Activated naive CD8-positive, alpha-beta T cell (primary cell): ENCODE results near the gene FITM1.

Experiments
- H3K27ac Mint-ChIP-seq: one replicate; pipeline ENCODE4 v1.8.0; 2021; ENCODE audit warnings: mixed read lengths
- H3K27me3 Mint-ChIP-seq: one replicate; pipeline ENCODE4 v1.8.0; 2021; ENCODE audit warnings: mixed read lengths
- H3K36me3 Mint-ChIP-seq: one replicate; pipeline ENCODE4 v1.8.0; 2021; ENCODE audit warnings: mixed read lengths
- H3K4me1 Mint-ChIP-seq: one replicate; pipeline ENCODE4 v1.8.0; 2021; ENCODE audit warnings: low read depth, mixed read lengths
- H3K4me3 Mint-ChIP-seq: one replicate; pipeline ENCODE4 v1.8.0; 2021; ENCODE audit warnings: mild to moderate bottlenecking, mixed read lengths
- H3K9me3 Mint-ChIP-seq: one replicate; pipeline ENCODE4 v1.8.0; 2021; ENCODE audit warnings: low read depth, mixed read lengths

FITM1 gene

GRCh38 chr14:24108336-24108874 lies 22.1 kb upstream of the FITM1 start:
- H3K36me3 Mint-ChIP-seq = peaks cover 5% of the 10 kb centered on the region
- H3K4me1 Mint-ChIP-seq = peaks cover 17% of the 10 kb centered on the region
- H3K9me3 Mint-ChIP-seq = no peaks in the 10 kb centered on the region
- no peak overlapping the region for H3K4me3 Mint-ChIP-seq
- H3K27ac Mint-ChIP-seq = peak overlapping the region; percentile 96
- no peaks in the 10 kb centered on the region for H3K27me3 Mint-ChIP-seq

GRCh38 chr14:24110060-24110459 lies 20.4 kb upstream of the FITM1 start:
- Mint-ChIP-seq H3K27ac (no peak overlapping the region), H3K27me3 (no peaks in the 10 kb centered on the region), H3K4me3 (no peak overlapping the region), H3K36me3 (no peaks in the 10 kb centered on the region), H3K4me1 (peaks cover 19% of the 10 kb centered on the region), H3K9me3 (no peaks in the 10 kb centered on the region)

GRCh38 chr14:24110523-24110922 lies 19.9 kb upstream of the FITM1 start:
- H3K4me3 Mint-ChIP-seq = no peak overlapping the region
- no peaks in the 10 kb centered on the region for H3K9me3 Mint-ChIP-seq
- peaks cover 24% of the 10 kb centered on the region for H3K4me1 Mint-ChIP-seq
- no peaks in the 10 kb centered on the region for H3K27me3 Mint-ChIP-seq
- H3K36me3 Mint-ChIP-seq = peaks cover 2% of the 10 kb centered on the region
- no peak overlapping the region for H3K27ac Mint-ChIP-seq

GRCh38 chr14:24113379-24113800 lies 17.1 kb upstream of the FITM1 start:
- Mint-ChIP-seq H3K4me1 (peaks cover 36% of the 10 kb centered on the region), H3K36me3 (peaks cover 5% of the 10 kb centered on the region), H3K9me3 (no peaks in the 10 kb centered on the region), H3K27me3 (no peaks in the 10 kb centered on the region), H3K27ac (peak overlapping the region; percentile 97), H3K4me3 (peak overlapping the region; percentile 93)

- Mint-ChIP-seq H3K36me3 (peaks cover 8% of the 10 kb centered on the region), H3K4me3 (peak overlapping the region; percentile 93), H3K27me3 (no peaks in the 10 kb centered on the region), H3K4me1 (peaks cover 30% of the 10 kb centered on the region), H3K27ac (peak overlapping the region; percentile 97), H3K9me3 (no peaks in the 10 kb centered on the region)
Measured at GRCh38 chr14:24113801-24114531, 16.5 kb upstream of the FITM1 start.

- Mint-ChIP-seq H3K4me1 (peaks cover 25% of the 10 kb centered on the region), H3K36me3 (peaks cover 8% of the 10 kb centered on the region)
Measured at GRCh38 chr14:24114532-24115421, 15.7 kb upstream of the FITM1 start, which contains the start of the genes DCAF11 and NRL. Gene DCAF11 (plus strand): TSS chr14:24114777. CDS start chr14:24115595, 818 bp downstream. Gene NRL (minus strand): TSS chr14:24114949. CDS start chr14:24082848, 32,101 bp downstream.

GRCh38 chr14:24115422-24116127 lies 14.9 kb upstream of the FITM1 start:
- Mint-ChIP-seq H3K4me1 (peaks cover 25% of the 10 kb centered on the region), H3K27me3 (no peaks in the 10 kb centered on the region), H3K4me3 (peak overlapping the region; percentile 93), H3K27ac (peak overlapping the region; percentile 97), H3K9me3 (no peaks in the 10 kb centered on the region), H3K36me3 (peaks cover 8% of the 10 kb centered on the region)

More at GRCh38 chr14:24114532-24115421, 15.7 kb upstream of the FITM1 start, which contains the start of the genes DCAF11 and NRL:
- no peaks in the 10 kb centered on the region for H3K27me3 Mint-ChIP-seq
- no peaks in the 10 kb centered on the region for H3K9me3 Mint-ChIP-seq
- H3K27ac Mint-ChIP-seq = peak within 1 kb of the TSS; percentile 97
- H3K4me3 Mint-ChIP-seq = peak within 1 kb of the TSS; percentile 93

- peaks cover 8% of the 10 kb centered on the region for H3K36me3 Mint-ChIP-seq
- H3K27me3 Mint-ChIP-seq = no peaks in the 10 kb centered on the region
- no peaks in the 10 kb centered on the region for H3K9me3 Mint-ChIP-seq
- peak overlapping the region; percentile 93 for H3K4me3 Mint-ChIP-seq
- peaks cover 25% of the 10 kb centered on the region for H3K4me1 Mint-ChIP-seq
- H3K27ac Mint-ChIP-seq = peak overlapping the region; percentile 55
Measured at GRCh38 chr14:24116128-24116814, 14.2 kb upstream of the FITM1 start.

GRCh38 chr14:24117179-24117578 lies 13.3 kb upstream of the FITM1 start:
- no peak overlapping the region for H3K27ac Mint-ChIP-seq
- H3K4me1 Mint-ChIP-seq = peaks cover 25% of the 10 kb centered on the region
- H3K9me3 Mint-ChIP-seq = no peaks in the 10 kb centered on the region
- peaks cover 8% of the 10 kb centered on the region for H3K36me3 Mint-ChIP-seq
- no peak overlapping the region for H3K4me3 Mint-ChIP-seq
- no peaks in the 10 kb centered on the region for H3K27me3 Mint-ChIP-seq

GRCh38 chr14:24119691-24120090 lies 10.8 kb upstream of the FITM1 start:
- H3K4me1 Mint-ChIP-seq = peaks cover 22% of the 10 kb centered on the region
- no peak overlapping the region for H3K27ac Mint-ChIP-seq
- H3K9me3 Mint-ChIP-seq = no peaks in the 10 kb centered on the region
- no peaks in the 10 kb centered on the region for H3K27me3 Mint-ChIP-seq
- H3K4me3 Mint-ChIP-seq = no peak overlapping the region
- H3K36me3 Mint-ChIP-seq = peaks cover 8% of the 10 kb centered on the region

GRCh38 chr14:24121210-24121609 lies 9.2 kb upstream of the FITM1 start:
- no peak overlapping the region for H3K4me3 Mint-ChIP-seq
- no peak overlapping the region for H3K27ac Mint-ChIP-seq
- no peaks in the 10 kb centered on the region for H3K27me3 Mint-ChIP-seq
- H3K4me1 Mint-ChIP-seq = peaks cover 10% of the 10 kb centered on the region
- H3K9me3 Mint-ChIP-seq = no peaks in the 10 kb centered on the region
- peaks cover 6% of the 10 kb centered on the region for H3K36me3 Mint-ChIP-seq

- H3K36me3 Mint-ChIP-seq = peaks cover 3% of the 10 kb centered on the region
- H3K4me1 Mint-ChIP-seq = peaks cover 1% of the 10 kb centered on the region
- H3K27ac Mint-ChIP-seq = no peak overlapping the region
- H3K9me3 Mint-ChIP-seq = no peaks in the 10 kb centered on the region
- H3K27me3 Mint-ChIP-seq = no peaks in the 10 kb centered on the region
- no peak overlapping the region for H3K4me3 Mint-ChIP-seq
Measured at GRCh38 chr14:24122416-24122815, 8.0 kb upstream of the FITM1 start.

- Mint-ChIP-seq H3K9me3 (no peaks in the 10 kb centered on the region), H3K4me1 (peaks cover 1% of the 10 kb centered on the region), H3K27me3 (no peaks in the 10 kb centered on the region), H3K4me3 (no peak overlapping the region), H3K27ac (no peak overlapping the region), H3K36me3 (peaks cover 3% of the 10 kb centered on the region)
Measured at GRCh38 chr14:24122898-24123297, 7.6 kb upstream of the FITM1 start.
